Liver (tissue), 9 donors: Measurements from ENCODE around the gene ARFGAP3. TPM values are rescaled to one million over a fixed set of nuclear protein-coding genes. Genes with fewer than 3 reads are reported as not detected.
A peak's percentile ranks its signal among the peaks of the same experiment; 100 is the strongest.

Experiments used
- DNase-seq: peaks from one replicate; pipeline ENCODE4 v3.0.0-alpha.2; 2017; ENCODE audit warnings: low spot score
- H3K27ac ChIP-seq, 2 donors: one replicate each; pipeline ENCODE4 v1.7.0; 2013; ENCODE audit warnings: inconsistent platforms in 2 of 2, low read length in 2 of 2, control low read depth in 1 of 2, low read depth in 1 of 2, mild to moderate bottlenecking in 1 of 2
- H3K27me3 ChIP-seq, 4 donors: one replicate each; pipeline versions ENCODE4 v1.6.1 to v1.7.0; 2013; ENCODE audit warnings: low read length in 3 of 4, inconsistent platforms in 1 of 4, mild to moderate bottlenecking in 1 of 4, moderate library complexity in 1 of 4; ENCODE audit not compliant: control insufficient read depth in 4 of 4, insufficient read depth in 4 of 4
- H3K36me3 ChIP-seq, 4 donors: one replicate each; pipeline versions ENCODE4 v1.6.1 to v1.7.0; 2013; ENCODE audit warnings: low read length in 3 of 4, mild to moderate bottlenecking in 3 of 4, low read depth in 1 of 4, moderate library complexity in 1 of 4; ENCODE audit not compliant: control insufficient read depth in 4 of 4, insufficient read depth in 3 of 4
- H3K4me1 ChIP-seq, 4 donors: one replicate each; pipeline versions ENCODE4 v1.6.1 to v1.7.0; 2013; ENCODE audit warnings: low read length in 3 of 4, mild to moderate bottlenecking in 3 of 4, moderate library complexity in 1 of 4; ENCODE audit not compliant: control insufficient read depth in 4 of 4, insufficient read depth in 4 of 4
- H3K4me3 ChIP-seq, 3 donors: one replicate each; pipeline versions ENCODE4 v1.6.1 to v1.7.0; 2013; ENCODE audit warnings: low read length in 3 of 3, control low read depth in 1 of 3, low read depth in 1 of 3, mild to moderate bottlenecking in 1 of 3
- H3K9ac ChIP-seq, 2 donors: one replicate each; pipeline ENCODE4 v1.7.0; 2013; ENCODE audit warnings: low read length in 2 of 2, mild to moderate bottlenecking in 2 of 2, moderate library complexity in 2 of 2, control low read depth in 1 of 2, low read depth in 1 of 2
- H3K9me3 ChIP-seq, 4 donors: one replicate each; pipeline versions ENCODE4 v1.6.1 to v1.7.0; 2013; ENCODE audit warnings: low read length in 3 of 4; ENCODE audit not compliant: control insufficient read depth in 4 of 4
- ATF3 ChIP-seq: IDR thresholded peaks from 2 replicates; pipeline ENCODE4 v1.6.1; 2016; ENCODE audit warnings: antibody characterized with exemption
- CTCF ChIP-seq: fragments of 150-350 bp; IDR thresholded peaks from 2 replicates; pipeline ENCODE4 v1.5.1; 2017; ENCODE audit warnings: improper control_type of control experiment, low read depth, low read length; ENCODE audit not compliant: missing input control
- EGR1 ChIP-seq, 2 donors: IDR thresholded peaks; 2 replicates each; pipeline ENCODE4 v1.6.1; 2016 to 2018; ENCODE audit warnings: antibody characterized with exemption in 2 of 2, low read depth in 2 of 2
- FOXA1 ChIP-seq: IDR thresholded peaks from 2 replicates; pipeline ENCODE4 v1.6.1; 2016; ENCODE audit warnings: antibody characterized with exemption
- FOXA2 ChIP-seq: IDR thresholded peaks from 2 replicates; pipeline ENCODE4 v1.6.1; 2016; ENCODE audit warnings: antibody characterized with exemption
- GABPA ChIP-seq, 2 donors: IDR thresholded peaks in 1 of 2; conservative IDR thresholded peaks in 1 of 2; 2 replicates each; pipeline ENCODE4 v1.6.1; 2016; ENCODE audit warnings: antibody characterized with exemption in 2 of 2, mild to moderate bottlenecking in 1 of 2, moderate library complexity in 1 of 2
- HNF4A ChIP-seq, 2 donors: conservative IDR thresholded peaks; 2 replicates each; pipeline ENCODE4 v1.6.1; 2016; ENCODE audit warnings: antibody characterized with exemption in 2 of 2, mild to moderate bottlenecking in 2 of 2
- HNF4G ChIP-seq: IDR thresholded peaks from 2 replicates; pipeline ENCODE4 v1.6.1; 2016; ENCODE audit warnings: antibody characterized with exemption
- JUND ChIP-seq, 2 donors: IDR thresholded peaks; 2 replicates each; pipeline ENCODE4 v1.6.1; 2016; ENCODE audit warnings: antibody characterized with exemption in 2 of 2
- MAX ChIP-seq: IDR thresholded peaks from 2 replicates; pipeline ENCODE4 v1.6.1; 2016; ENCODE audit warnings: antibody characterized with exemption
- NR2F2 ChIP-seq: IDR thresholded peaks from 2 replicates; pipeline ENCODE4 v1.6.1; 2016; ENCODE audit warnings: antibody characterized with exemption
- RAD21 ChIP-seq, 2 donors: IDR thresholded peaks; 2 replicates each; pipeline ENCODE4 v1.6.1; 2016; ENCODE audit warnings: antibody characterized with exemption in 2 of 2, mild to moderate bottlenecking in 2 of 2
- REST ChIP-seq: IDR thresholded peaks from 2 replicates; pipeline ENCODE4 v1.6.1; 2016; ENCODE audit warnings: antibody characterized with exemption, mild to moderate bottlenecking
- SP1 ChIP-seq: IDR thresholded peaks from 2 replicates; pipeline ENCODE4 v1.6.1; 2018; ENCODE audit warnings: antibody characterized with exemption, mild to moderate bottlenecking
- YY1 ChIP-seq: IDR thresholded peaks from 2 replicates; pipeline ENCODE4 v1.6.1; 2016; ENCODE audit warnings: antibody characterized with exemption, mild to moderate bottlenecking
- ZBTB33 ChIP-seq: IDR thresholded peaks from 2 replicates; pipeline ENCODE4 v1.6.1; 2016; ENCODE audit warnings: antibody characterized with exemption
- WGBS: extraction: QIAGEN DNeasy Blood & Tissue Kit; methylation state at CpG from one replicate; pipeline ENCODE4 v1.1.7; 2013; 5-methylcytosine and 5-hydroxymethylcytosine counted together
- polyA plus RNA-seq, 2 donors: library from polyadenylated mRNA; stranded (reverse) in 1 of 2; unstranded in 1 of 2; fragments of 200-250 nt in 1 of 2; fragments of >200 nt in 1 of 2; fragmentation: Nextera tagmentation in 1 of 2; extraction: Ambion mirVana in 1 of 2; gene quantifications; one replicate each; pipeline versions ENCODE4 v1.2.1 to v1.2.3, GENCODE V29; 2013 to 2015
- total RNA-seq, 2 donors: library from RNA; depleted of rRNA; stranded (reverse); fragments of >200 nt; gene quantifications; one replicate each; pipeline ENCODE4 v1.2.3, GENCODE V29; 2014
- donor health status: healthy.
- donor health status: healthy.
- donor health status: healthy.
- donor health status: healthy.
- donor health status: healthy.

Gene ARFGAP3
- total and polyA plus RNA-seq, 4 donors = 18.2 to 55.1 (median 27.5) TPM

- Histone ChIP-seq H3K9ac (no peak overlapping the region), H3K36me3 (no peaks in the 10 kb centered on the region), H3K27me3 (no peaks in the 10 kb centered on the region), H3K4me1 (peaks cover 0 to 7% (median 4%) of the 10 kb centered on the region in 4 donors), H3K4me3 (no peak overlapping the region), H3K9me3 (no peaks in the 10 kb centered on the region), H3K27ac (no peak overlapping the region)
- DNase-seq = no peak
- WGBS = 34% methylated on average over 50 of the region's 50 CpGs
- TF ChIP-seq FOXA1 = no peak
- no peak for TF ChIP-seq ZBTB33
- TF ChIP-seq RAD21 (IDR thresholded peaks at IDR 0.05) = peak in 1 of 2 donors; percentile 26
- no peak for TF ChIP-seq NR2F2
- no peak for TF ChIP-seq CTCF
- no peak for TF ChIP-seq REST
- peak; percentile 19 for TF ChIP-seq YY1
- TF ChIP-seq HNF4A (conservative IDR thresholded peaks at IDR 0.05) = no peak
- no peak for TF ChIP-seq MAX
- no peak for TF ChIP-seq EGR1 (IDR thresholded peaks at IDR 0.05; ENCODE audit: low read depth in 2 of 2)
- TF ChIP-seq GABPA (IDR thresholded peaks at IDR 0.05 in 1 of 2, conservative IDR thresholded peaks at IDR 0.05 in 1 of 2) = no peak
- TF ChIP-seq JUND (IDR thresholded peaks at IDR 0.05) = peak; percentile 58 to 62
- no peak for TF ChIP-seq ATF3
- TF ChIP-seq FOXA2 = no peak
- peak; percentile 24 for TF ChIP-seq SP1
- TF ChIP-seq HNF4G = no peak
These were observed 87.3 kb downstream of the ARFGAP3 start for GRCh38 chr22:42769574-42770447.
